OCI-LY7 (cell line): Measurements from ENCODE around the gene PPT2. TPM values are rescaled to one million over a fixed set of nuclear protein-coding genes. Genes with fewer than 3 reads are reported as not detected.

Experiments used
- BruUV-seq: library from RNA; stranded (reverse); fragments of 400-500 nt; replicated peaks from 2 replicates; lab custom pipeline; 2021; lab: Mats Ljungman, UMichigan
- CTCF ChIA-PET: fragments of 300-600 bp; sonication (Branson Sonifier 250); formaldehyde crosslinking; loops from one replicate; lab custom pipeline; 2022; ENCODE audit warnings: antibody characterized with exemption; ENCODE audit not compliant: unreplicated experiment; lab: Charles Lee
- POLR2A ChIA-PET: fragments of 300-600 bp; sonication (Branson Sonifier 250); formaldehyde crosslinking; loops from one replicate; lab custom pipeline; 2022; ENCODE audit warnings: antibody characterized with exemption; lab: Charles Lee
- DNase-seq: peaks from one replicate; pipeline ENCODE4 v3.0.0-alpha.2; 2015; ENCODE audit warnings: low spot score
- H2AFZ ChIP-seq: fragments of 200-600 bp; sonication (generic), shearing (Covaris generic); 2 replicates; pipeline ENCODE4 v1.6.1; 2014; ENCODE audit warnings: mild to moderate bottlenecking, antibody characterized with exemption, low read length, moderate library complexity
- H3K27ac ChIP-seq: fragments of 200-600 bp; sonication (generic); 2 replicates; pipeline ENCODE4 v1.5.1; 2014; ENCODE audit warnings: mixed run types, low read depth, mild to moderate bottlenecking, moderate library complexity, low read length, inconsistent platforms; ENCODE audit not compliant: poor library complexity, severe bottlenecking
- H3K36me3 ChIP-seq: fragments of 200-600 bp; sonication (generic); 2 replicates; pipeline ENCODE4 v1.6.1; 2014; ENCODE audit warnings: mild to moderate bottlenecking, antibody characterized with exemption, low read length, moderate library complexity, mixed read lengths; ENCODE audit not compliant: insufficient read depth
- H3K4me1 ChIP-seq: fragments of 200-600 bp; sonication (generic); 2 replicates; pipeline ENCODE4 v1.5.1; 2014; ENCODE audit warnings: mild to moderate bottlenecking, low read length; ENCODE audit not compliant: insufficient read depth, poor library complexity, severe bottlenecking
- H3K4me2 ChIP-seq: fragments of 200-600 bp; sonication (generic); 2 replicates; pipeline ENCODE4 v1.6.1; 2014; ENCODE audit warnings: mild to moderate bottlenecking, low read length
- H3K4me3 ChIP-seq: fragments of 200-600 bp; sonication (generic); 2 replicates; pipeline ENCODE4 v1.5.1; 2014; ENCODE audit warnings: mild to moderate bottlenecking, low read depth, low read length; ENCODE audit not compliant: poor library complexity, severe bottlenecking
- H3K79me2 ChIP-seq: fragments of 200-600 bp; sonication (generic); 2 replicates; pipeline ENCODE4 v1.6.1; 2016; ENCODE audit warnings: low read depth, mild to moderate bottlenecking, low read length, moderate library complexity, mixed read lengths; ENCODE audit not compliant: insufficient read depth
- H3K9me2 ChIP-seq: fragments of 200-600 bp; sonication (generic); 2 replicates; pipeline ENCODE4 v1.6.1; 2016; ENCODE audit warnings: mild to moderate bottlenecking, low read length, mixed read lengths; ENCODE audit not compliant: insufficient read depth
- H3K9me3 ChIP-seq: fragments of 200-600 bp; sonication (generic); 2 replicates; pipeline ENCODE4 v1.6.1; 2014; ENCODE audit warnings: mild to moderate bottlenecking, mixed run types, low read length, mixed read lengths
- H4K20me1 ChIP-seq: fragments of 200-600 bp; sonication (generic); 2 replicates; pipeline ENCODE4 v1.6.1; 2014; ENCODE audit warnings: mild to moderate bottlenecking, antibody characterized with exemption, low read length, moderate library complexity, mixed read lengths; ENCODE audit not compliant: insufficient read depth
- CTCF ChIP-seq: fragments of 200-600 bp; sonication (generic); conservative IDR thresholded peaks from 2 replicates; pipeline ENCODE4 v1.5.1; 2014; ENCODE audit warnings: mild to moderate bottlenecking, antibody characterized with exemption, low read length, moderate library complexity, mixed read lengths
- EZH2phosphoT487 ChIP-seq: fragments of 200-600 bp; sonication (generic); IDR thresholded peaks from 2 replicates; pipeline ENCODE4 v1.6.1; 2018; ENCODE audit warnings: low read depth, borderline replicate concordance, mild to moderate bottlenecking, mixed run types, antibody characterized with exemption, low read length, moderate library complexity, mixed read lengths
- intact Hi-C: fragments of 100-400 bp; cut with micrococcal nuclease; formaldehyde crosslinking; loops from one replicate; pipeline ENCODE4 v1.10.0; 2022; ENCODE audit not compliant: unreplicated experiment
- total RNA-seq, 2 experiments: library from RNA; depleted of rRNA in 1 of 2; stranded (reverse); fragments of >200 nt in 1 of 2; shearing (Covaris generic) in 1 of 2; gene quantifications; 2 replicates each; pipeline ENCODE4 v1.2.3, GENCODE V29; 2014 to 2022

The PPT2 gene
- total RNA-seq, 2 experiments from 2014 or later, result 39.0 to 111 TPM

GRCh38 chr6:32182555-32182981, 28.6 kb downstream of the PPT2 start:
- Histone ChIP-seq H3K4me2 (no peak overlapping the region), H3K79me2 (no peaks in the 10 kb centered on the region; the same call in 1 of the 2 replicates), H3K27ac (no peak overlapping the region), H3K9me3 (no peaks in the 10 kb centered on the region), H4K20me1 (no peaks in the 10 kb centered on the region), H3K4me1 (peaks cover 31% of the 10 kb centered on the region), H3K9me2 (no peaks in the 10 kb centered on the region), H3K4me3 (no peak overlapping the region), H2AFZ (no peak overlapping the region), H3K36me3 (peaks cover 52% of the 10 kb centered on the region)
- ChIA-PET CTCF (no interaction called here), POLR2A (no interaction called here)
- DNase-seq, result no peak
- no TSS peak for BruUV-seq
- intact Hi-C loops, result no loop called here
- TF ChIP-seq CTCF, result no peak
- no peak for TF ChIP-seq EZH2phosphoT487

GRCh38 chr6:32183030-32183429, 29.1 kb downstream of the PPT2 start:
- no peaks in the 10 kb centered on the region for H3K9me2 ChIP-seq
- H3K4me1 ChIP-seq, result peaks cover 33% of the 10 kb centered on the region
- intact Hi-C loops, result no loop called here
- H3K4me3 ChIP-seq, result no peak overlapping the region
- H3K27ac ChIP-seq, result no peak overlapping the region
- ChIA-PET POLR2A (no interaction called here), CTCF (no interaction called here)
- H2AFZ ChIP-seq, result no peak overlapping the region
- no peak overlapping the region for H3K4me2 ChIP-seq
- H3K9me3 ChIP-seq, result no peaks in the 10 kb centered on the region
- no peak for DNase-seq
- BruUV-seq, result no TSS peak
- TF ChIP-seq EZH2phosphoT487 (no peak), CTCF (no peak)
- H4K20me1 ChIP-seq, result no peaks in the 10 kb centered on the region
- peaks cover 57% of the 10 kb centered on the region for H3K36me3 ChIP-seq
- H3K79me2 ChIP-seq, result no peaks in the 10 kb centered on the region; the same call in 1 of the 2 replicates

- no peaks in the 10 kb centered on the region for H3K9me2 ChIP-seq
- H3K4me1 ChIP-seq, result peaks cover 38% of the 10 kb centered on the region
- BruUV-seq, result no TSS peak
- peaks cover 62% of the 10 kb centered on the region for H3K36me3 ChIP-seq
- no peaks in the 10 kb centered on the region; the same call in 1 of the 2 replicates for H3K79me2 ChIP-seq
- no peaks in the 10 kb centered on the region for H3K9me3 ChIP-seq
- H4K20me1 ChIP-seq, result no peaks in the 10 kb centered on the region
- no peak overlapping the region for H3K27ac ChIP-seq
- DNase-seq, result no peak
- ChIA-PET POLR2A (no interaction called here), CTCF (no interaction called here)
- TF ChIP-seq EZH2phosphoT487, result no peak
- no peak for TF ChIP-seq CTCF
- intact Hi-C loops, result no loop called here
- no peak overlapping the region for H2AFZ ChIP-seq
- H3K4me3 ChIP-seq, result no peak overlapping the region
- no peak overlapping the region for H3K4me2 ChIP-seq
Measured at GRCh38 chr6:32183483-32184083, 29.6 kb downstream of the PPT2 start.
